ENCODE results near the gene LBR.

The LBR gene

GRCh38 chr1:225442123-225442505 lies 14.3 kb upstream of the LBR start:
- DNase-seq = no peak

GRCh38 chr1:225441314-225442122 lies 13.7 kb upstream of the LBR start:
- no peak for DNase-seq

- no peak for DNase-seq
Measured at GRCh38 chr1:225440380-225441221, 12.8 kb upstream of the LBR start.

- no peak for DNase-seq
Measured at GRCh38 chr1:225437710-225438437, 10.0 kb upstream of the LBR start.

- no peak for DNase-seq
Measured at GRCh38 chr1:225435957-225436392, 8.1 kb upstream of the LBR start.

GRCh38 chr1:225435487-225435886 lies 7.6 kb upstream of the LBR start:
- no peak for DNase-seq

- no peak for DNase-seq
Measured at GRCh38 chr1:225435076-225435475, 7.2 kb upstream of the LBR start.

- DNase-seq = no peak
Measured at GRCh38 chr1:225434046-225434445, 6.2 kb upstream of the LBR start.

- no peak for DNase-seq
Measured at GRCh38 chr1:225431081-225431863, 3.4 kb upstream of the LBR start.

- no peak for DNase-seq
Measured at GRCh38 chr1:225430301-225430700, 2.5 kb upstream of the LBR start.

GRCh38 chr1:225428881-225429455 lies 1.1 kb upstream of the LBR start:
- DNase-seq = no peak

GRCh38 chr1:225428068-225428880 lies 436 bp upstream of the LBR start:
- DNase-seq = peak; percentile 89

GRCh38 chr1:225426395-225427234 lies 1.2 kb downstream of the LBR start:
- peak; percentile 16 for DNase-seq

- no peak for DNase-seq
Measured at GRCh38 chr1:225425201-225425786, 2.5 kb downstream of the LBR start.

- DNase-seq = no peak
Measured at GRCh38 chr1:225424562-225425200, 3.2 kb downstream of the LBR start.

- no peak for DNase-seq
Measured at GRCh38 chr1:225423518-225423855, 4.4 kb downstream of the LBR start.

GRCh38 chr1:225422795-225423517 lies 4.9 kb downstream of the LBR start:
- DNase-seq = no peak

GRCh38 chr1:225422031-225422605 lies 5.7 kb downstream of the LBR start:
- DNase-seq = no peak
